T follicular helper cell (primary cell): ENCODE measurements around the gene AHRR.
"Not testable (repeated sequence)": the region's sequence is repeated elsewhere in the genome, so short reads cannot be mapped to it uniquely, and the experiment has no call there.

ENCODE experiments used
- DNase-seq: peaks from one replicate; pipeline ENCODE4 v3.0.0-alpha.2; 2020; ENCODE audit warnings: low read depth
- total RNA-seq, 2 experiments: gene quantifications; one replicate each; lab custom pipeline; 2026; lab: John Stamatoyannopoulos, UW

AHRR gene
- 0.48 to 0.91 reads per million in 2 experiments for total RNA-seq

- DNase-seq = no peak
Measured at GRCh38 chr5:321230-321725, at the start of gene AHRR. AHRR (plus strand) TSS chr5:321714; CDS start chr5:343903, 22,189 bp downstream.

- DNase-seq = not testable (repeated sequence)
Measured at GRCh38 chr5:271828-272167, 49.7 kb upstream of the AHRR start.

DNA sequence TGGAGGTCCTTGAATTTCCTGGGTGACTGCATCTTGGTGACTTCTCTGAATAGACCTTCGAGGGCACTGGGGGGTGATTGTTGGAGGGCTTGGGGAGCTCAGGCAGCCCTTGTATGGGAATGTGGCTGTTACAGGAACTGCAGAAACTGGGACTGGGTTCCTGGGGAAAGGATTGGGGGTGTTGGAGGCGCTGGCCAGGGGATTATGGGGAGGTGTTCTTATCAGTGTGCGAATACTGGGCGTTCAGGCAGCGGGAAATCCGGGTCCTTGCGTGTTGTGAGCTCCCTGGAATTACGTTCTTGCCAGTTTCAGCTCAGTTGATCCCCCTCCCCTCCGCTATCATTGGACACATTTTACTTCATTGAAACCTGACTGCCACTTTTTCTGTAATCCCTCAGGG, 48.4 kb upstream of the AHRR start:
- DNase-seq = not testable (repeated sequence)

- DNase-seq = not testable (repeated sequence)
Measured at GRCh38 chr5:273491-273890, 48.0 kb upstream of the AHRR start.

DNA sequence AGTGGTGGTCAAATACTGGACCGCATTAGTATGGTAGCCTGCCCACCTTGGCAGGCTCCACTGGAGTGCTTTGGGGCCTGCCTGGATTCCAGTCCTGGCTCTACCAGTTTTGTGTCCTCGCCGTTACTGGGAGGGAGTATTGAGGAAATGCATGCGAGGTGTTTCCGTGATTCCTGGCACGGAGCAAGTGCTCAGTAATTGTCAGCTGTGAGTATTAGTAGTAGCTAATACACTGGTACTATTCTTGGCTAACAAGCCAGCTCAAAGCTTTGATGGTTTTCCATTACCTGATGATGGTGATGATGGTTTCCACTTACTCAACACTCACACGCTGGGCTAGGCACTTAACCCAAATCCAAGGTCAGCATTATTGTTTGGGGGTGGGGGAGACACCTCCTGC, 47.2 kb upstream of the AHRR start:
- not testable (repeated sequence) for DNase-seq

DNA sequence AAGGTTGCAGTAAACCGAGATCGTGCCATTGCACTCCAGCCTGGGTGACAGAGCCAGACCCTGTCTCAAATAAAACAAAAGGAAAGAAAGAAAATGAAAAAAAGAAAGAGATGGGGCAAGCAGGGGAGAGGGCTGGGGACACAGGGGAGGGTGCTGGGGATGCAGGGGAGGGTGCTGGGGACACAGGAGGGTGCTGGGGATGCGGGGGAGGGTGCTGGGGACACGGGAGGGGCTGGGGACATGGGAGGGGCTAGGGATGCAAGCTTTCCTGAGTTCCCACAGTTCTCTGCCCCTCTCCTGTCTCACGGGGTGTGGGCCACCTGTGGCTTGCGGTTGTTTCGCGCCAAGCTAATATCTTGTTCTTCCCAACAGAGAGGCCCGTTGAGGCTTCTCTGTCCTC, 42.9 kb upstream of the AHRR start:
- no peak for DNase-seq

- DNase-seq = not testable (repeated sequence)
Measured at GRCh38 chr5:279051-279665, 42.4 kb upstream of the AHRR start.

GRCh38 chr5:285991-286557, 35.4 kb upstream of the AHRR start:
- DNase-seq = no peak

DNA sequence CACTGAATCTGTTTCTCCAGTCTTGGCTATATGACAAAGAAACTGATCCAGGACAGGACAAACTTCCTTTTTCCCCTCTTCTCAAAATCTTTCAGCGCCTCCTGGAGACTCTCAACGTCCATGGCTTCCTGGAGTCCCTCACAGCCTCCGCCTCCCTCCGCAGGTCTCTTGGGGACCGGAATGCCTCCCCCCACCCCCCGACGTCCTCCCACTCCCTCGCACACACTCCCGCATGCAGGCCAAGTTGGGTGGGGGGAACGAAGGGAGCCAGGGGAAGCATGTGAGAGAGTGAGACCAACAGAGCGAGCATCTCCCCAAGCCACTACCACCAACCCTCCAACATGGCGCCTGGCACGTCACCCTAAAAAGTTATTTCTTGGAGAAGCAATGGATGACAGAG, 31.3 kb upstream of the AHRR start:
- not testable (repeated sequence) for DNase-seq

- not testable (repeated sequence) for DNase-seq
Measured at GRCh38 chr5:291345-291744, 30.2 kb upstream of the AHRR start.

DNA sequence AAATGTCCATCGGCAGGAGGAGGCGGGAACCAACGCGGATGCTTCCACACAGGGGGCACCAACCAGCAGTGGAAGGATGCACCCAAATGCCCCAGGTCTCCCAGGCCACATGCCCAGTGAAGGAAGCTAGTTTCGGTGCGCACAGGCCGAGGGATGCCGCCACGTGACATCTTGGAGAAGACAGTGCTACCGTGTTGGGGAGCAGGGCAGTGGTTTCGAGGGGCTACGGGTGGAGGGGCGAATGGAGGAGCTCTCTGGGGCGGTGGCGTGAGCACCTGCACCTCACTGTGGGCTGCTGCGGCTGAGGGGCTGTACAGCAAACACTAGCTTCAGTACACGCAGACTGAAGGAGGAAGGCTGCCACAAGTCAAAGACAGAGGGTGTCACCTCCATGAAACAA, 26.7 kb upstream of the AHRR start:
- not testable (repeated sequence) for DNase-seq

GRCh38 chr5:296207-296606, 25.3 kb upstream of the AHRR start:
- not testable (repeated sequence) for DNase-seq

- not testable (repeated sequence) for DNase-seq
Measured at GRCh38 chr5:296954-297353, 24.6 kb upstream of the AHRR start.

GRCh38 chr5:297448-297847, 24.1 kb upstream of the AHRR start:
- not testable (repeated sequence) for DNase-seq

- DNase-seq = not testable (repeated sequence)
Measured at GRCh38 chr5:297991-298736, 23.4 kb upstream of the AHRR start.

- DNase-seq = no peak
Measured at GRCh38 chr5:298737-299125, 22.8 kb upstream of the AHRR start.

- DNase-seq = not testable (repeated sequence)
Measured at GRCh38 chr5:299921-300320, 21.6 kb upstream of the AHRR start.

- DNase-seq = not testable (repeated sequence)
Measured at GRCh38 chr5:300691-301435, 20.7 kb upstream of the AHRR start.

DNA sequence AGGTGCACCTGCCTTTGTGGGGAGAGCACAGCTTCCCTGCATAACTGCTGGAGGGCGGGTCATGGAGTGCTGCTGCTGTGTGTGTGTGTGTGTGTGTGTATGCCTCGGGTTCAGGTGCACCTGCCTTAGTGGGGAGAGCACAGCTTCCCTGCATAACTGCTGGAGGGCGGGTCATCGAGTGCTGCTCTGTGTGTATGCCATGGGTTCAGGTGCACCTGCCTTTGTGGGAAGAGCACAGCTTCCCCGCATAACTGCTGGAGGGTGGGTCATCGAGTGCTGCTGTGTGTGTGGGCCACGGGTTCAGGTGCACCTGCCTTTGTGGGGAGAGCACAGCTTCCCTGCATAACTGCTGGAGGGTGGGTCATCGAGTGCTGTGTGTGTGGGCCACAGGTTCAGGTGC, 19.1 kb upstream of the AHRR start:
- not testable (repeated sequence) for DNase-seq

GRCh38 chr5:302966-303365, 18.5 kb upstream of the AHRR start:
- no peak for DNase-seq

- DNase-seq = not testable (repeated sequence)
Measured at GRCh38 chr5:303741-304140, 17.8 kb upstream of the AHRR start.

DNA sequence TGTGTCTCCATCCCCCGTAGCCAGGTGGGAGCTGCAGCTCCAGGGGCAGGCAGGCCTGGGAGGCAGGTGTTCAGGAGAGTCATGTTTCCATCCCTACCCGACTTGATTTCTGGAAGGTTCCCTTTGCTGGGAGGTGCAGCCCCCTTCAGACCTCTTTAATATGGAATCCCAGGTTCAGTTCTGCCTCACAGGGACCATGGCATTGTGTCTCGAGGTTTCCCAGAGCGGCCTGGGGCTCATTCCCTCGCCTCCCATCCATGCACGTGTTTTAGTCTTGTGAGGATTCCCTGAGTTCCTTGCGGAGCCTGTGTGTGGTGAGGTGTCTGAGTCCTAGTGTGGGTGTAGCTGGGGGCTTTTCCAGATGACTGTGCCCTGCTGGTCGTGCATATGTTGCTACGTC, 16.5 kb upstream of the AHRR start:
- no peak for DNase-seq
